GOT3 (cell line): ENCODE measurements around the gene FEZF2.

Source experiments
- DNase-seq: peaks from one replicate; lab custom pipeline; 2025; ENCODE audit warnings: mixed read lengths; lab: John Stamatoyannopoulos, UW

The FEZF2 gene

GRCh38 chr3:62329971-62330370 is 43.4 kb downstream of the FEZF2 start:
- no peak for DNase-seq

- no peak for DNase-seq
Measured at GRCh38 chr3:62325896-62326295, 47.5 kb downstream of the FEZF2 start.

- DNase-seq, result no peak
Measured at GRCh38 chr3:62323241-62323640, 50.1 kb downstream of the FEZF2 start.
